Posterior cingulate gyrus (tissue), 11 donors: ENCODE measurements around the gene ELMOD3.
"Not testable (repeated sequence)": the region's sequence is repeated elsewhere in the genome, so short reads cannot be mapped to it uniquely, and the experiment has no call there.

ENCODE experiments used
- DNase-seq, 10 donors: peaks; one replicate each; pipeline versions ENCODE4 v3.0.0 to v3.0.0-alpha.2; 2020 to 2021; ENCODE audit warnings: mixed read lengths in 3 of 10
- intact Hi-C: fragments of 100-400 bp; cut with DNase I; formaldehyde crosslinking; loops from one replicate; pipeline ENCODE4 v1.15.1; 2023

Gene ELMOD3

DNA sequence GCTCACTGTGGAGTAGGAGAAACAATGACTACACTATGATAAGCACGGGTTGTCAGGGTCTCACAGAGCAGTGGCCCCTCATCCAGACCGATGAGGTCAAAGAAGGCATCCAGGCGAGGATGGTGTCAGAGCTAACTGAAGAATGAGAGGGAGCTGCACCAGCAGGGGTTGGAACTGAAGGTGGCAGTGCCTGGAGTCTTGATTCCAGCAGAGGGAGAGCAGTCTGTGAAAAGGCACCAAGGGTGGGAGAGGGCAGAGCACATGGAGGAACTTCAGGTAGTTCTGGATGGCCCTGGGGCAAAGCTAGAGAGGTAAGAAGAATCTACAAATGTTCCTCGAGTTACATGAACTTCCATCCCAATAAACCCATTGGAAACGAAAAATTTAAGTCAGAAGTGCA is 12.6 kb downstream of the ELMOD3 start:
- intact Hi-C loops, result no loop called here
- DNase-seq, result peak in 1 of 10 donors; percentile 43

- intact Hi-C loops, result no loop called here
- peak in 1 of 10 donors; percentile 11 for DNase-seq
These were observed 14.4 kb downstream of the ELMOD3 start for GRCh38 chr2:85368921-85369320.

- peak in 1 of 10 donors; percentile 36 for DNase-seq
- intact Hi-C loops, result no loop called here
These were observed 14.9 kb downstream of the ELMOD3 start for GRCh38 chr2:85369500-85369899.

DNA sequence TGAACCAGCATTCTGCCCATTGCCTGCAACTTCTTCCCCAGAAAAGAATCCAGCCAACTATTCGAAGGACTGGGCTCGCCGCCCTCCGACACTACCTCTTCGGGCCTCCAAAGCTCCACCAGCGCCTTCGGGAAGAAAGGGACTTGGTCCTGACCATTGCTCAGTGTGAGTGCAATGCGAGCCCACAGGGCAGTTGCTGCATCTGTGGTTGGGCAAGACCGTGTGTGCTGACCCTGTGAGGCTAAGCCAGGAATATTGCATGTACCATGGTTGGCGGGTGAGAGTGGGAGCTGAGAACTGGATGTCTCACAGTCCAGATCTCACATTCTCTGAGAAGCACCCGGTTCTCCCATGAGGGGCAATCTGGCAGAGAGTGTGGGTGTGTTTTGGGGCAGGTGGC is 16.5 kb downstream of the ELMOD3 start:
- intact Hi-C loops, result no loop called here
- DNase-seq, result peak in 2 of 10 donors; percentile 43 to 47

DNA sequence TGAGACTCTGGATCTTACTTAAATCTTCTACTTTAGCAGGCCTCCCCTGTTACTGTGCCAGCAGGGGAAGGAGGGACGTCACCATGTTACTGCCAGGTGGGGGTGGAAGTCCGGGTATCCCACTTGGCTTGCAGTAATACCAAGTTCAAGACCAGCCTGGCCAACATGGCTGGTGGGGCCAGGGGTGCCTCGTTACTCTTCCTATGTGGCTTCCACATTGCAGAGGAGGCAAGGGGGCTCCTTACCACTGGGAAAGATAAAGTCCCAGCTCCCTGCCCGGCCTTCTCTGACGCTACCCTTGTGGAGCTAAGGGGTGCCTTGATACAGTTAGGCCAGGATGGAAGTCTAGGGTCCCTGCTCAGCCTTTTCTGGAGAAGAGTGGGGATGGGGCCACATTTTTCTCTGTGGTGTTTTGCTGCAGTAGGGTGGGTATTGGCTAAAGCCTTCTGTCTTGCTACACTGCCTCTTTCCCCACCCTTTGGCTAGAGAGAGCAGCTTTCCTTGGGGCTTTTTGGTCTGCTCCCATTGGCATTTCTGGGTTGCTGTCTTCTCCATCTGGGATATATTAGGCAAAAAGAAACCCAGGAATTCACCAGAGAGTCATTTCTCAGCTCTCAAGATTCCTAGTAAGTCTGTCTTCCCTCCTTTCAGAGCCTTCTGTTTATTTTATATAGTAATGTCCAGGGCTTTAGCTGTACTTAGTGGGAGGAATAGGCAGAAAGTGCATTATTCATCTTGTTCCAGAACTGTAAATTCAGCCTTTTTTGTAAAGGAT is 21.9 kb downstream of the ELMOD3 start:
- intact Hi-C loops, result no loop called here
- peak in 1 of 10 donors; percentile 52 for DNase-seq

DNA sequence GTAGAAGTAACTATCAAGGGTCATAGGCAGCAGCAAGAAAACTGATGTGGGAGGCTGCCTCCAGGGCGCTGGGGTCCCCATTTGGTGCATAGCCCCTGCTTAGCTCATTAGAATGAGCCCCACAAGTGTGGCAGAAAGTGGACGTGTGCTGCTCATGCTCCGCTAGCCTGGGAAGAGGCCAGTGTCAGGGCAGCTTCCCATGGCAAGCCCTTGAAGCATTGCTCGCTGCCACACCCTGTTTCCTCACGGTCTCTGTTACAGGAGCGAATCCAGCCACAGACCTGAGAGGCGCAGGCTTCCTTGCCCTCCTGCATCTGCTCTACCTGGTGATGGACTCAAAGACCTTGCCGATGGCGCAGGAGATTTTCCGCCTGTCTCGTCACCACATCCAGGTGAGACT is 22.5 kb downstream of the ELMOD3 start:
- peak in 1 of 10 donors; percentile 39 for DNase-seq
- intact Hi-C loops, result no loop called here

GRCh38 chr2:85378257-85378656 is 23.7 kb downstream of the ELMOD3 start:
- intact Hi-C loops, result no loop called here
- DNase-seq, result no peak

DNA sequence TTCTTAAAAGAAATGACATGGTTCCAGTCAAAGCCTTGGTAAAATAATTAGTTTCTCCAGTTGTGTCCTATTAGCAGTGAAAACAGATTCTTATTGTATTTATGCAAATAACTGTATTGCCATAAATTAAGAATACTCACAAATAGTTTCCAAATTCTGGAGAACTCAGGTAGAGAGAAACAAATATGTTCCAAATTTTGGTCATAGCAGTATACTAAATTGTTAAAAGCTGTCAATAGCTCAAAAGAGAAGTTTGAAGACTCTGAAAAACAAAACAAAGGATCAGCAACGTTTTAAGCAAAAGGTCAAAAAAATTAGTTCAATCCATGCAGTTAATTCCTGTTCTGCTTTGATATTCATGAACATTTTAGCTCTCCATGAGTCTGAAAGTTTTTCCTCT is 25.5 kb downstream of the ELMOD3 start:
- DNase-seq, result no peak
- intact Hi-C loops, result no loop called here

- intact Hi-C loops, result not testable (repeated sequence)
- peak in 2 of 10 donors; percentile 9 to 11 for DNase-seq
These were observed 28.6 kb downstream of the ELMOD3 start for GRCh38 chr2:85383151-85383550.

DNA sequence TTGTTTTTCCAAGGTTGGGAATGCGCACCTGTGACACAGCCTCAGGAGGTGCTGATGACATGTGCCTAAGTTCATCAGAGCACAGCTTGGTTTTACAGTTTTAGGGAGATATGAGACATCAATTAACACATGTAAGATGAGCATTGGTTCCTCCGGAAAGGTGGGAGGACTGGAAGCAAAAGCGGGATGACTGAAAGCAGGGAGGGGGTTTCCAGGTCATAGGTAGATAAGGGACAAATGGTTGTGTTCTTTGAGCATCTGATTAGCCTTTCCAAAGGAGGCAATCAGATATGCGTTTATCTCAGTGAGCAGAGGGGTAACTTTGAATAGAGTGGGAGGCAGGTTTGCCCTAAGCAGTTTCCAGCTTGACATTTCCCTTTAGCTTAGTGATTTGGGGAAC is 29.3 kb downstream of the ELMOD3 start:
- intact Hi-C loops, result no loop called here
- no peak for DNase-seq

GRCh38 chr2:85385746-85386145 is 31.2 kb downstream of the ELMOD3 start:
- intact Hi-C loops, result no loop called here
- DNase-seq, result peak in 2 of 10 donors; percentile 1 to 37

DNA sequence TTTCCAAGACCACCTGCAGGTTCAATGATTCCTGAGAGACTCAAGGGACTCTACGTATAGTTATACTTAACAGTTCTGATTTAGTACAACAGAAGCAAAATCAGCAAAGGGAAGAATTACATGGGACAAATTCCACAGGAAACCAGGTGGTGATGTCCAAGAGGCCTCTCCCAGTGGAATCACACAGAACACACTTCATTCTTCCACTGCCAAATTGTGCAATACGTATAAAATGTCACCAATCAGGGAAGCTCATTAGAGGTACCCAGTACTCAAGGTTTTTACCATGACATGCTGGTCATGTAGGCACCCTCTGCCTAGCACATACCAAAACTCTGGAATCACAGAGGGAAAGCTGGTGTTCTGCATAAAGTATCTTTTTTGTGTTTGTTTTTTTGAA is 33.2 kb downstream of the ELMOD3 start:
- intact Hi-C loops, result no loop called here
- DNase-seq, result no peak

GRCh38 chr2:85388878-85389538 is 34.4 kb downstream of the ELMOD3 start:
- intact Hi-C loops, result no loop called here
- peak in 2 of 10 donors; percentile 14 to 42 for DNase-seq

DNA sequence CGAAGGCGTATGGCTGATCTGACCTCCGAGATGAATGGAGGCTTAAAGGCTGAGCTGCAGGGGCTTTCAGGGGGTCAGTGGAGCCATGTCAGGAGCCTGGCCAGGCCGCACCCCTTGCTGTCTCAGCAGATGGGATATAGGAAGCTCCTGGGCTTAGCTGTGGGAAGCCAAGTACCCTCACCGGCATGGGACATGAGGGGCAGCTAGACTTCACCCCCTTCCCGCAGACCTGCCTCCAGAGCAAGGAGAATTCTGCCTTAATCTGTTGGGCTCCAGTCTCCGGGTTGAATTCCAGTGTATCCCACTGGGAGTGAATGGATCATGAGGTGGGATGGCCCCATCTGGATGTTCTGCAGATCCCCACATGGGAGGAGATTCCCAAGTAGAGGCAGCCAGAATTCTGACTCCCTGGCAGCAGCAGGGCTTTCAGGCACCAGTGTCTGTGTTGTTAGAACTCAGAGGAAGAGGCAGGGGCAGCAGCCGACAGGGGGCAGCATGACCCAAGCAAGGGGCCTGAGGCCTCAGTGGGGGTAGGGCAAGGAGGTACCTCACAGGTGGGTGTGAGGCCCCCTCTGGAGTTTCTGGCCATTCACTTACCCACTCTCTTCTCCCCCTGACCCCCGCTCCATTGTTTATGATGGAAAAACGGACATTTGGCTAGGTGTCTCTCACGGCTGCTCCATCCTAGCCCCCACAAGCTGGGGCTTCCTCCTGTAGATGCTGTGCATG is 36.5 kb downstream of the ELMOD3 start:
- DNase-seq, result peak; percentile 28 to 92 (median 60)
- intact Hi-C loops, result no loop called here

GRCh38 chr2:85393836-85394235 is 39.3 kb downstream of the ELMOD3 start:
- intact Hi-C loops, result no loop called here
- DNase-seq, result peak in 1 of 10 donors; percentile 78

DNA sequence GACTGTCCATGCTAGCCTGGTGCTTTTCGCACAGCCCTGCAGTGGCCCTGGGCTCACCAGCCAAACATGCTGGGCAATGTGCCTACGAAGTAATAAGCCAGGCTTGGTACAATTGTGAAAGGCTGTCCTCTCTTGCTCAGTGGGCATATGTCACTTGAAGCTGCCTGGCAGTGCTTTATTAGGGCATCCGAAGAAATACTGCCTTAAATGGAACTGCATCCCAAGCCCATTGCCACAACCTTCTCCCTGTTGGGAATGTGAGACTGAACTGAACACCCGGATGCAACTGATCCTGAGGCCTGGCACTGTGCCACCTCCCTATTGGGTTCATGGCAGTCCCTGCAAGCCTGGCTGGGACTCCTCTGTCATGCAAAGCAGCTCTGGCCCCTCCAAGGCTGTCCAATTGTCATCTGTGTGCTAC is 39.7 kb downstream of the ELMOD3 start:
- DNase-seq, result peak in 9 of 10 donors; percentile 41 to 92 (median 52)

DNA sequence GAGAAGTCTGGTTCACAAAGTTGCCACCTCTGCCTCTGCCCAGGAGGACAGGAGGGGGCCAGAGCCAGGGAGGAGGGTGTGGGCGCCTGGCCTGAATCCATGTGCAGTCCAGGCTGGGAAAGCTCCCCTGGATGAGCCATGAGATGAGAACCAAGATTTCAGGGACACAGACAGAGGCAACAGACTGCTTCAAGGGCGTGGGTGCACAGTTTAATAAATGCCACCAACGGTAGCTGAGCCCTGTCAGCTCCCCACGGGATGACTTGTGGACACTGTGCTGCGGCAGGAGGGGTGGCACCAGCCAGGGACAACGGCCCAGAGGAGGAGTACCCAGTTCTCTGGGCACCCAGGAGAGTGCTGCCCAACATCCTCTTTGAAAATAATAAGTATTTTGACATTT is 40.4 kb downstream of the ELMOD3 start:
- intact Hi-C loops, result no loop called here
- DNase-seq, result peak in 3 of 10 donors; percentile 39 to 69 (median 62)

More for the DNA sequence above, 39.7 kb downstream of the ELMOD3 start:
- intact Hi-C loops, result no loop called here

- peak in 3 of 10 donors; percentile 17 to 34 (median 32) for DNase-seq
- intact Hi-C loops, result no loop called here
These were observed 41.4 kb downstream of the ELMOD3 start for GRCh38 chr2:85395912-85396475.

DNA sequence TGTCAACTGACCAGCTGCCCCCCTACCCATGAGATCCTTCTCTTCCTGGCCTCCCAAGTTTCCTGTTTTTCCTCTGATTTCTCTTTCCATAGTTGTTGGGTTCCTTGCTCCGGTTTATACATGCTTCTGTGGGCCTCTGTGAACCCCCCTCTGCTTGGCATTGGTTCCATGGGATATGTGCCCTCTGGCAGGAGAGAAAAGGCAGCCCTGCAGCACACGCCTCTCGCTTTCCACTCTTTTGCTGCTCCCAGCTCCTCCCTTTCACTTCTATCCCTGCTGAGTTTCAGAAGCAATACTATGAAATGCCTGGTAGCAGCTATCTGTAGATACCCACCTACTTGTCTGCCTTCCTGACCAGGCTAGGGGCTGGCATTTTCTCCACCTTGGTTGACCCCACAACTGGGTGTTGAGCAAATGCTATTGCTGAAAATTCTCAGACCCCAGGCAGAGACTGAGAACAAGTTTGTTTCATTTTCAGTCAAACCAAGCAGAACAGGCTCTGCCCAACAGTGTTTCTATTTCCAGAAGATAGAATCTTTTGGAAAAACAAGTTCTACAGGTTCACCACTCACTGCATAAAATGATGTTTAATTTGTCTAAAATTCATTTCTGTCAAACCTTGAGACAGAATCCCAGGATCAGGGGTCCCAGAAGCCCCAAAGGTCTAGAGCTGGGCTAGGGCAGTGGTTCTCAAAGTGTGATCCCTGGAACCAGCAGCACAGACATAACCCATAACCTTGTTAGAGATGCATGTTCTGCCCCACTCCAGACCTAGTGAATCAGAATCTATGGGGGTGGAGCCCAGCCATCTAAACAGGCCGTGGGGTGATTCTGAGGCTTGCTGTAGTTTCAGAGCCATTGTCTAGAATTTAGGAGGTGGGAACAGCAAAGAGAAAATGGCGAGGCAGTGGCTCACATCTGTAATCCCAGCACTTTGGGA is 42.2 kb downstream of the ELMOD3 start:
- DNase-seq, result peak in 3 of 10 donors; percentile 43 to 64 (median 51)
- intact Hi-C loops, result no loop called here

DNA sequence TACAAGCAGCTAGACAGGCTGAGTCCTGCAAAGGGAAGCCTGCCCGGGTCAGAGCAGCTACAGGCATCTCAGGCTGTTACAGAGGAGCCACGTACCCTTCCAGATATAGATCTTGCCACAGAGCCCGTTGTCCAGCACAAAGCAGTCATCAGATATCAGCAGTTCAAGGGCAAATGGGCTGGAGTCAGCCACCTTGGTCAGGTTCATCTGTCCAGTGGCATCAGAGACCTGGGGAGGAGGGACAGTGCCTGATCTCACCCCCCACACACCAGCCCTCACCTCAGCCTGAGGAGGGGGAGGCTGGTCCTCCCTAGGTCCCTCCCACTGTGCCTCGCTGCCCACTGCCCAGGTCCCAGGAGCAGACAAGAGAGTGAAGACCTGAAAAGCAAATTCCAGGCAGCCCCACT is 43.4 kb downstream of the ELMOD3 start:
- DNase-seq, result peak in 3 of 10 donors; percentile 25 to 61 (median 31)
- intact Hi-C loops, result no loop called here
